GM21526 (cell line): ENCODE measurements around the gene ARHGAP4.

Experiments used
- ATAC-seq: cut with Tn5 transposase; IDR thresholded peaks from one replicate; pipeline ENCODE4 v1.9.1; 2021; ENCODE audit warnings: moderate library complexity; ENCODE audit not compliant: unreplicated experiment, low FRiP score

The ARHGAP4 gene

DNA sequence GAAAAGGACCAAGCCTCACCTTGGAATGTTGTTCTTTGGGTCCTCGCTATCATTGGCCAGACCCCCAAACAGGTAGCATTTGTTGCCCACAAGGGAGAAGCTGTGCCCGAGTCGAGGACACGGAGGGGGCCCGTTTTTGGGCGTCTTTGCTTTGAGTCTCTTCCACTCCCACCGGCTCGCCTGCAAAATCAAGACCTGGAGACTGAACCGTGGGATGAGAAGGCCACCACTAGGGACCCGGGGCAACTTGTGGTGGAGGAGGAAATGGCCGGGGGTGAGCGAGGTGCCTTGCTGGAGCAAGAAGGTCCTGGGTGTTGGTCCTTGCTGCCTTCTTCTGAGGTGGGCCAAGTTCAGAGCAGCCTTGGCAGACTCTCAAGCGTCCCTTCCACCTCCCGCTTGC lies 38.0 kb upstream of the ARHGAP4 start:
- ATAC-seq, result no peak

DNA sequence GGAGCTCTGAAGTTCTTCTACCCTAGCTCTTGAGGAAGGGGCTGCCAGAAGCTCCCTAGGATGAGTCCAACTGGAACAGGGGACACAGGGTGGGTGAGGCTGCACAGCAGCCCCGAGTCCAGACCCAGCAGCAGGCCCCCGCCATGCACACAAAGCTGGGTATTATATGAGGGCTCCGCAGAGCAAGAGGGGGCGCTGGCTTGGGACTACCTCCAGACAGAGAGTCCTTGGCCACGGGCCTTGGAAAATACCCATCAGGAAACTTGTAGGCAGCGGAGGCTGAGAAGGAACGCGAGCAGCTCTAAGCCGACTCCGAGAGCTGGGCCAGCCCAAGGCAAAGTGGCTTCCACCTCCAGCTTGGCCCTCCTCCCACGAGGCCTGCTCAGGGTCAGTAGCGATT lies 37.5 kb upstream of the ARHGAP4 start:
- no peak for ATAC-seq

DNA sequence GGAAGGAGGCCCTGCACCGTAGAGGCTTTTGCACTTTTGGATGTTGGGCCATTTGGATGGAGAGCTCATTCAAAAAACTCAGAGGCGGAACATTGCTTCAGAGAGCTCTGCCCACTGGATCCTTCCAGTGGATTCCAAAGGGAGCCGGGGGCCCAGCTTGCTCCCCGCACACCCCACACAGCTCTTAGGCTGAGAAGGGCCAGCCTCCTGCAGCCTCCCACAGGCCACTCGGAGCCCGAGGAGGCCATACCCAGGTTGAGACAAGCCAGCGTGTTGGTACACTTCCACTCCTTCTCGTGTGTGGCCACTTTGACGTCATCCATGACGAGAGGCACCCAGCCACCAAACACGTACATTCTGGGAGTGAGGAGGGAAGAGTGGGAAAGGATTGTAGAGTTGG lies 35.2 kb upstream of the ARHGAP4 start:
- ATAC-seq, result no peak

DNA sequence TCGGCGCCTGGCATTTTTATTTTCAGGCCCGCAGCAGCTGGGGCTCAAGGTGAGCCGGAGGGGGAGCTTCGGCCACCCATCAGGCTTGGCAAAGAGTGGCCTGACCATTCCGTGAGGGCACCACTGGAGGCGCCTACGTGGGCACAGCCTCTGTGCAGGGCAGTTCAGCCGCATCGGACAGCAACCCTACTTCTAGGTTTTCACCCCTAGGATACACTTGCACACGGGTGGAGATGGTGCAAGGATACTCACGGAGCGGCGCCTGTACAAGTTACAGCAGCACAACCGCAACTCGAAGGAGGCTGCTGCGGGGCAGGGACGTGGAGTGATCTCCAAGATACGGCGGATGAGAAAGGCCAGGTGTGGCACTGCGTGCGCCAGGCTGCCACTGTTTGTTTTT lies 34.7 kb upstream of the ARHGAP4 start:
- ATAC-seq, result no peak

DNA sequence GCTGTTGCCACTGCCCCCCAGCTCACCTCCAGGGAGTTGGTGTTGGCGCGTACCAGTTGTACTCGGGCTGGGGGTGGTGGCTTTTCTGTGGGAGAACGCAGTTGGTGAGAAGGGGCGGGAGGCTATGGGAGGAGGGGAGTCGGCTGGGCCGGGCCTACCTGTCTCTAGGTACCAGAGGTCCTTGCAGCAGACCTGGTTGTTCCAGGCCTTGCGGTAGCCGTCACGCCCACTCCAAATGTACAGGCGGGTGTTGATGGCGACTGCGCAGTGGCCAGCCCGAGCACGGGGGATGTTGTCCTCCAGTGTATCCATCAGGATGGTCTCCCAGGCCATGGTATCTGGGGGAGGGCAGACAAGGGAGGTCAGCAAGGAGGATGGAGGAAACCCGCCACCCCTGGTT lies 34.0 kb upstream of the ARHGAP4 start:
- ATAC-seq, result no peak

DNA sequence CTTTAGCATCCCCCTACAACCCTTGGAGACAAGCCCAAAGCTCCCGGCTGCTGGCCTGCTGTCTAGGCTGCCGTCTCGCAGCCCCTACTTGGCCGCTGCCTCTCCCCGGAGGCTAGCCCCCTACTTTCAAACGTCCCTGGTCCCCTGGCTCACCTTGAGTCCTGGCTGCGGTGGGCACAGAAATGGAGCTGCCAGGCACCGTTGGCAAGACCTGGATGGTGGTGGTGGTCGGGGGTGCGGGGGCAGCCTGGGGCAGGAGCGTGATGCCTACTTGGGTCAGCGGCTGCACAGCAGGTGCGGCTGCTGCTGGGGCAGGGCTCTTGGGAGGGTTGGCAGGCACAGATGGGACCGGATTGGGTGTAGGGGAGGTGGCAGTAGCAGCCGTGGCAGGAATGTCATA lies 33.6 kb upstream of the ARHGAP4 start:
- ATAC-seq, result no peak

DNA sequence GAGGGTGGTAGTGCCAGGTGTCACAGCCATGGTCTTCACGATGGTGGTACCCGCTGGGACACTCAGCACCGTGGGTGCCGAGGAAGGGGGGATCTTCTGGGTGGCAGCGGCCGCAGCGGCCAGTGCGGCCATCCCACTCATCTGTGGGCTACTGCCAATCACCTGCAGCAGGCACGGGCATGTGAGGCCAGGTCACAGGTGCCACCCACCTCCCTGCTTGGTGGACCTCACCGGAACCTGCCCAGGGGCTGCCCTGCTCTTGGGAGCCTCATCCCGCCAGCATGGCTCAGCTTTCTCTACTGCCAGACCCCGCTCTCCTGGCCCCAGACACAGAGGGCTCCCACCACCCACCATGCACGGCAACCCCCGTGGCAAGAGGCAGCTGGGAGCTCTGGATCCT lies 32.5 kb upstream of the ARHGAP4 start:
- ATAC-seq, result no peak

DNA sequence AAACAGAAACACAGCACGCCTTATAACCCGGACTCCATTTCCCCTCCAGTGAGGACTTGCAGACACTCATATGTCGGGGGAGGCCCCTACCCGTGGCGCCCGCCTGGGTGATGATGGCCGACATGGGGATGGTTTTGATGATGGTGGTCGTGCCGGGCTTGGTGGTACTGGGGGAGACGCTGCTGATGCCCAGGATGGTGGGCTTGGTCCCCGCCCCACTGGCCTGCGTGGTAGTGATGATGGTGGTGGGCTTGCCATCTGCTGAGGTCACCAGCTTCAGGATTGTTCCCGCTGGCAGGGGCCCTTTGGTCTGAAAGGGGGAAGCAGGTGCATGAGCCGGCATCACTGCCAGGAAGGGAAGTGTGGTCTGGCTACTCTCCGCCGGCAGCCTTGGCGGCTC lies 31.2 kb upstream of the ARHGAP4 start:
- no peak for ATAC-seq

DNA sequence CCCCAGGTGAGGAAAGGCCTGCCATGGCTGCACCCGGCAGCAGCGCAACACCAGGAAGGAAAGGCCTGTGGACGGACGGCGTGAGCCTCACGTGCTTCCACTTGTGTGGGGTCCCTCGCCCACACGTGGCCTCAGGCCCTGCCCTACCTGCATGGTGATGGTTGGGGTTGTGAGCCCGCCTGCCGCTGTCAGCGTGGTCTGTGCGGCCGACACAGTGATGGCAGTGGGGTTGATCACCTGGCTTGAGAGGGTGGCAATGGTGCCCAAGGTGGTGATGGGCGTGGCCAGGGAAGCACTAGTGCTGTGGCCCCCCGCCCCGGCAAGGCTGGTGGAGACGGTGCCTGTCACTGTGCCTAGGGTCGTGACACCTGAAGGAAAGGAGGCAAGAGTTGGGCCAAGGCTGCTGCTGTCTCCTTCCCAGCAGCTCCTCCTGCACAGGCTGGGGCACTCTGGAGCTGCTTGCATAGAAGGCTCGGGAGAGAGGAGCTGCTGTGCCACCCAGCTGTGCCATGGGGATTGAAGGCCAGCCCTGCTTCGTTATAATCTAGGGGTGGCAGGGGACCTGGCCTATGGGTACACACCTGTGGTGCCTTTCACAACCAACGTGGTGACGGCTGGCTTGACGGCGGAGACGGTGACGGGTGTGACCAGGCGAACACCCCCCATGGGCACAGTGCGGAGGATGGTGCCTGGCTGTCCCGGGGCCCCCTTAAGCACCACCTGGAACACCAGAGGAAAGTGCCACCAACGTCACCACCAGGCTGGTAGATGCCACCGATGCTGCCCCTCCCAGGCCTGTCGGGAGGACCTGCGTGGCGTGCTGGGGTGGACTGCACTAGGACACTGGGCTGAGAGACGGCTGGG lies 30.2 kb upstream of the ARHGAP4 start:
- ATAC-seq, result no peak

DNA sequence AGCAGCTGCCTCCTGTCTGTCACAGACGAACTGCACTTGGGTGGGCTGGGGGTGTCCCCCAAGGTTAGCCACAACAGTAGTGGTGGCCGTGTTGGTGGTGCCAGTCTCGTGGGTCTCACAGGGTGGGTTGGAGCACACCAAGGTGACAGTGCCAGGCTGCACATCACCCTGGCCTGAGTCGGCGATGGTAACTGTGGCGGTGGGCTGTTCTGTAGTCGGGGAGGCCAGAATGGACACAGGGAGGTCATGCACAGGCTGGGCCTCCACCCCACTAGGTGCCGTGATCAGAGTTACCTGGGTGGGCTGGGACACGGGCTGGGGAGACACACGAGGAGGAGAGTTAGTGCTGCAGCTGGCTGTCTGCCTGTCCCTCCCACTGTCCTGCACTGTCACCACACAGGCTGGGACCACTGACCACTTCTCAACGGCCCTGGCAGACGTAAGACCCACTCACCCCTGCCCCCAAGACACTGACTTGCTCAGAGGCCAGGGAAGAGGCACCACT lies 29.2 kb upstream of the ARHGAP4 start:
- ATAC-seq, result no peak

DNA sequence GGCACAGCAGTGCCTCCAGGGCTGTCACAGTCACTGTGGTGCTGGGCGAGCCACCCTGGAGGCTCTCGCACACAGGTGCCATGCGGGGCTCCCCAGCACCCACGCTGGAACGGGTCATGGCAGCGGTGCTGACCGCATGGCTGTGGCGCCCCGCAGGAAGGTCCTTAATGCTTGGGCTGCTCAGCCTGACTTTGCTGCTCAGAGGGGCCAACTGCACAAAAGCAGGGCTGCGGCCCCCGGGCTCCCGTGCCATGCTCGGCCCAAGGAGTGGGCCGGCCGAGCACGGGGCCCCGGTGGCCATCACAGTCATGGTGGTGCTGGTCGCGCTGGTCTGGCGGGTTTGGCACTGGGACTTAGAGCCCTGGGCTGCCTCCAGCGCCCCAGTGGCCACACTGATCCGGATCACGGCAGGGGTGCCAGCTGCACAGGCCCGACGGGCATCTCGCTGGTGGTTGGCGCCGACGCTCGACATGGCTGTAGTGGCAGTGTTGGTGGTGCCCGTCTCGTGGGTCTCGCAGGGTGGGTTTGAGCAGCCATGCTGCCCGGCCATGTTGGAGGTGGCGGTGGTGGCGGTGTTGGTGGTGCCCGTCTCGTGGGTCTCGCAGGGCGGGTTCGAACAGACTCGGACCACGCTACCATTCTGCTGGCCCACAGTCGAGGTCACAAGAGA lies 28.6 kb upstream of the ARHGAP4 start:
- no peak for ATAC-seq

DNA sequence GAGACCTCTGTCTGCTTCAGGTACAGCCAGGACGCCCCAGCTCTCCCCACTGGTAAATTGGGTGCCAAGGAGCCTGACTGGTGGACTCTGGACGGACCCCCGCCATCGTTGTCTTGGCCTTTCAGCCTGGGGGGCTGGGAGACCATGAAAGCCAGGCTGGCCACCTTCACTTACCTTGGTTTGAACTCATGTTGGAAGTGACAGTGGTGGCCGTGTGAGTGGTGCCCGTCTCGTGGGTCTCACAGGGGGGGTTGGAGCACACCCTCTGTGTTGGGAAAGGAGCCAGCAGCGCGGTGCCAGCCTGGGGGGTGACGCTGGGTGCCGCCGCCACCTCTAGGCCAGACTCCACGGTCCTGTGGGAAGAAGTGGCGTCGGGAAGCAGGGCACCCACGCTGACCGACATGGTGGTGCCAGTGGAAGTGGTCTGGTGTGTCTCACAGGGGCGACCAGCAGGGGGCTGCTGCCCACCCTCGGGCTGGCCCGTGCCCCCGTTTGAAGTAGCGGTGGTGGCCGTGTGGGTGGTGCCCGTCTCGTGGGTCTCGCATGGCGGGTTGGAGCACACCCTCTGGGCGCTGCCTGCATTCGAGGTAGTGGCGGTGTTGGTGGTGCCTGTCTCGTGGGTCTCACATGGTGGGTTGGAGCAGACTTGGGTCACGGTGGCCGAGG lies 28.0 kb upstream of the ARHGAP4 start:
- no peak for ATAC-seq

DNA sequence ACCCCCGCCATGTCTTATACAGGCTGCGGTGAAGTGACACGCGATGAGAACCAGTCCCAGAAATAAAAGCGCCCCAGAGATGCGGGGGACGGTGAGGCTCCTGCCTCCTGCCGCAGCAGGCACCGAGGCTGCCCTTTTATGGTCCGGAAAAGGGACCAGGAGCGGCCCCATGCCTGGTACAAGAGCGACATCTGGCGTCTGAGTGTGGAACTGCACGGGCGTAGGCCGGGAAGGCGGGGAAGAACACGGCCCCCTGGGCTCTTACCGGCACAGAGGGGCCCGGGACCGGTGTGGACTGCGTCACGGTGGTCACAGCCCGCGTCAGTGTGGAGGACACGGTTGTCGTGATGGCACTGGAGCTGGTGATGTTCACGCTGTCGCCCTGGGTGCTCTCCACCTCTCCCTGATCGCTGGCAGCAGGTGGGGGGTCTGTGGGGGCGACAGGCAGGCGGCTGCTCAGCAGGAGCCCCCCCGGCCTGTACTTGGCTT lies 27.3 kb upstream of the ARHGAP4 start:
- no peak for ATAC-seq

DNA sequence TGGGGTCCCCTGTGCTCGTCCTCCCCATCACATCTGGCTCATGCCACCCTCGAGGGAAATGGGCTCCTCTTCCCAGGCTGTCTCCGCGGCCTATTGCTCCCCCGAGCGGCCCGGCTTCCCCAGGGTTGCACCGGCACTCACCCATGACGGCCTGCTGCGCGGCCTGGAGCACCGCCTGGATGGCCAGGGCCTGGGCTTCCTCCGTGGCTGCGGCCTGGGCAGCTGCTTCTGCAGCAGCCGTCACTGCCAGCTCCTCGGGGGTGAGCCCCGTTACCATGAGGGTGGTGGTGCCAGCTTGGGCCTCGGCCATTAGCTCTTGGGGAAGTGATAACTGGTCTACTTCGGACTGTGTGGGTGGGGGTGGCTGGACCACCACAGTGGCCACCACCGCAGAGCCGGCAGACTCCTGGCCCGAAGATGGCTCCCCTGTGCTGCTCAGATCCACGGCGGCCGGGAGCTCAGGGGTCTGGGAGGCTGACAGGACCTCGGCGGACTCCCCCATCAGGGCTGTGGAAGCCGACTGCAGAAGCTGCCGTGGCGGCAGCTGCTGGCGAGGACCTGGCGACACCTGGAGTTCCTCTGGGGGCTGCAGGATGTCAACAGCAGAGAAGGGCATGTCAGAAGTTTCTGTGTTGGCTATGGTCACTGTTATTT lies 26.4 kb upstream of the ARHGAP4 start:
- ATAC-seq, result no peak

DNA sequence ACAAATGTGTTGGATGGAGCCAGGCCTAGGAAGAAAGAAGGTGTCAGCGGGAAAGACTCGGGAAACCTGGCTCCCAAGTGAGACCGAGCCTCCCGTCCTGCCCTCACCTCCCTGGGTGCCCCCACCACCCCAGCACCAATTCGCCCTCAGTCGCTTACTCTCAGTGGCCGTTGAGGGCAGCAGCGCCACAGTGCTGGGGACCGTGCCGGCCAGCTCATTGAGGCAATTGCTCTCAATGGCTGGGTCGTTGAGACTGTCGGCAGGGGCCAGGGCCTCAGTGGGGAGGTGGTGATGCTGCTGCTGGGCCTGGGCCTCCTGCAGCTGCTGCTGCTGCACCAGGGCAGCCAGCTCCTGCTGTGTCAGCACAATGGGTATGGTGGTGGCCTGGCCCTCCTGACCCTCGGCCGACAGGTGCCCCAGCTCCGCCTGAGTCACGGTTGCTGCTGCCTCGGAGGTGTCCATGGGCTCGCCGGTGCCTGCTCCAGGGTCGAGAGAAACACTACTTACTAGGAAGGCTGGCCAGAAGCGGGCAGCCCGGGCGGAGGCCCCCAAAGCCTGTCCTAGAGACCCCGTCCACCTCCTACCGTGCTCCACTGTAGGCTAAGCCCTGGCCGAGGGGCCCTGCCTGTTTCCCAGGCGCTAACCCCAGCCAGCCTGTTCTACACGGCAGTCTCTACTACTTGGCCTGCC lies 25.8 kb upstream of the ARHGAP4 start:
- ATAC-seq, result no peak

DNA sequence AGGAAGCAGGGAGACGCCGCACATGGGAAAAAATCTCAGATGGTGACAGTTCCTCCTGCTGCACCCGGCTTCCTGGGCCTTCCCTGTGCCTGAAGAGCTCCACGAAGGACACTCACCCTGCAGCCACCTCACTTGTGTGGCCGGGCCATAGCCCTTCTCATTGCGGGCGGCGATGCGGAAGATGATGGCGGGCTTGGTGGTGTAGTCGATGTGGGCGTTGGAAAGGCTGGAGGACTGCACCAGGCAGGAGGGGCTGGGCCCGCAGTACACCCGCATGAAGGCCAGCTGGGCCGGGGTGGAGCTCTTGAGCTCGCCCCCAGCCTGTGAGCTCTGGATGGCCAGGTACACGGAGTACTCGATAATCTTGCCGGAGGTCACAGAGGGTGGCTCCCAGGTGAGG lies 24.1 kb upstream of the ARHGAP4 start:
- no peak for ATAC-seq

DNA sequence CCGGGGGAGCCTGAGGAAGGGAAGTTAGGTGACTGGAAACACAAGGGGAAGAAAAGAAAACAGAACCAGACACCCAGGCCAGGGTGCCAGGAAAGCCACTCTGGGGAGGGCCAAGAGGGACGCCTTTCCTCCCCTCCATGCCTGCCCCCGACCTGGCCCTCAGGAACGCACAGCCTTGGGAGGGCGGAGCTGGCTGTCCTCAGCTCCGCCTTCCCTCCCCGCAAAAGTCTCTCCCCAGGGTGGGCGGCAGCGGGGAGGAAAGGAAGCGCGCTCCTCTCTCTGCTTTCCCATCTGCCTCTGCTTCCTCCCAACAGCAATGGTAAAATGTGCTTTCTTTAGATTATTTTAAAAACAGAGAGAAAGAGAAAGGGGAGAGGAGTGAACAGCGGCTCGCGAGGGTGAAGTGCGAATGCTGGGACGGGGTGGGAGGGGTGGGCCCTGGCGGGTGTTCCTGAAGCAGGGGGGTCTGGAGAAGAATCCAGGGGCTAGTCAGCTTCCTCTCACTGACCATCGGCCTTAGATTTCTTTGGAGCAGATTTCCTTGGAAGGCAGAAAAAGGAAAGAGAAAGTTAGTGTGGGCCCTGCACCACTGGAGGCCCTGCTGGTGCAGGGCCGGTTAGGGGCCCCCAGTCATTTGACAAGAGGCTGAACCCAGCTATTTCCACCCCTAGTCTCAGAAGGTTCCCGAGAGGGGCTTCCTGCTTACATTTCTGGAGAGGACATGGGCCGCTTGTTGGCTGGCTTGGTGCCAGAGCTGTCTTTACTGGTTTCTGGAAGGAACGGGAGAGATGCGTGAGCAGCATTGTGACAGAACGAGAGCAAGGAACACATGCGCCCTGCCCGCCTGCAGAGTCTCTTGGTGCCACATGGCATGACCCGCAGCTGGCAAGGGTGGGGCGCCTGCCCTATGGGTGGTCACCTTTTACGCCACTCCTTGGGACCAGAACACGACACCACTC lies 23.1 kb upstream of the ARHGAP4 start:
- ATAC-seq, result no peak

DNA sequence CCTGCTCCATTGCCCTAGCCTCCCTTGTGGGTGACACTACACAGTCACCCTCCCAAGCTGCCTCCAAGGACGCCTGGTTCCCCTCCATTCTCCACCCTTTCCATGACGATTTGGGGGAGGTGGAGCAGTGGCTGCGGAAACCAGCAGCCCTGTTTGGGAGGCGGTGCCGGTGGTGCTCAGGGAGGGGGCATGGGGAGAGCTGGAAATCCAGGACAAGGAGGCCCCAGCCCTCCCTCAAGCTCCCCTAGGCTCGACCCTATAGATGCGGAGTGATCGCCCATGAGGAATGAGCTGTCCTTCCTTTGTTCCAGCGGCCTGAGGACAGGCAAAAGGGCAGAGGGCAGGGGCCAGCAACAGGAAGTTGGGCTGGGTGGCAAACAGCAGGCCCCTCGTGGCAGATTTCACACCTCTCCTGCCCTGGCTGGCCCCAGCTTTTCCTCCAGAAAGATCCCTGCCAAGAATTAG lies 22.0 kb upstream of the ARHGAP4 start:
- ATAC-seq, result no peak
